HEK293T (cell line): ENCODE data around the gene RAD51B.

Source experiments
- CTCF ChIA-PET: fragments of 350-600 bp; formaldehyde crosslinking; extraction: SDS; loops from one replicate; lab custom pipeline; 2021; ENCODE audit warnings: antibody characterized with exemption, inconsistent platforms; lab: Yijun Ruan, JAX
- POLR2A ChIA-PET: fragments of 350-600 bp; formaldehyde crosslinking; extraction: SDS; loops from one replicate; lab custom pipeline; 2020; ENCODE audit warnings: antibody characterized with exemption, inconsistent platforms; lab: Yijun Ruan, JAX
- DNase-seq: peaks from one replicate; pipeline ENCODE4 v3.0.0; 2012; ENCODE audit warnings: mixed read lengths; ENCODE audit errors: extremely low spot score
- ARNT ChIP-seq: fragments of 450-650 bp; IDR thresholded peaks from 2 replicates; pipeline ENCODE4 v1.6.1; 2017; ENCODE audit warnings: mild to moderate bottlenecking
- BHLHE40 ChIP-seq: fragments of 450-650 bp; IDR thresholded peaks from 2 replicates; pipeline ENCODE4 v1.6.1; 2016; ENCODE audit warnings: mild to moderate bottlenecking, moderate library complexity, borderline replicate concordance
- CTBP1 ChIP-seq: fragments of 450-650 bp; IDR thresholded peaks from 2 replicates; pipeline ENCODE4 v1.6.1; 2016; ENCODE audit warnings: borderline replicate concordance
- ELF4 ChIP-seq: fragments of 450-650 bp; IDR thresholded peaks from 2 replicates; pipeline ENCODE4 v1.6.1; 2017; ENCODE audit warnings: antibody characterized with exemption
- FOXA1 ChIP-seq: fragments of 450-650 bp; IDR thresholded peaks from 2 replicates; pipeline ENCODE4 v1.6.1; 2016; ENCODE audit warnings: mild to moderate bottlenecking
- FOXK2 ChIP-seq: fragments of 450-650 bp; IDR thresholded peaks from 2 replicates; pipeline ENCODE4 v1.6.1; 2016; ENCODE audit warnings: mild to moderate bottlenecking
- FOXM1 ChIP-seq: fragments of 450-650 bp; IDR thresholded peaks from 2 replicates; pipeline ENCODE4 v1.6.1; 2017; ENCODE audit warnings: mild to moderate bottlenecking, borderline replicate concordance
- HDGF ChIP-seq: fragments of 450-650 bp; IDR thresholded peaks from 2 replicates; pipeline ENCODE4 v1.6.1; 2017; ENCODE audit warnings: antibody characterized with exemption, borderline replicate concordance
- L3MBTL2 ChIP-seq: fragments of 450-650 bp; conservative IDR thresholded peaks from 2 replicates; pipeline ENCODE4 v1.6.1; 2016; ENCODE audit warnings: mild to moderate bottlenecking
- LEF1 ChIP-seq: fragments of 450-650 bp; IDR thresholded peaks from 2 replicates; pipeline ENCODE4 v1.6.1; 2017; ENCODE audit warnings: mild to moderate bottlenecking, borderline replicate concordance
- NFRKB ChIP-seq: fragments of 450-650 bp; IDR thresholded peaks from 2 replicates; pipeline ENCODE4 v1.6.1; 2016; ENCODE audit warnings: mild to moderate bottlenecking, moderate library complexity
- SP1 ChIP-seq: fragments of 450-650 bp; IDR thresholded peaks from 2 replicates; pipeline ENCODE4 v1.6.1; 2017
- SUZ12 ChIP-seq: fragments of 450-650 bp; IDR thresholded peaks from 2 replicates; pipeline ENCODE4 v1.6.1; 2016; ENCODE audit warnings: mild to moderate bottlenecking
- TARDBP ChIP-seq: fragments of 450-650 bp; IDR thresholded peaks from 2 replicates; pipeline ENCODE4 v1.6.1; 2016
- ZNF384 ChIP-seq: fragments of 450-650 bp; IDR thresholded peaks from 2 replicates; pipeline ENCODE4 v1.6.1; 2016
- TF ChIP-seq, protein P1 (sequence below): fragments of 450-650 bp; IDR thresholded peaks from 2 replicates; pipeline ENCODE4 v1.6.1; 2016

Gene RAD51B

DNA sequence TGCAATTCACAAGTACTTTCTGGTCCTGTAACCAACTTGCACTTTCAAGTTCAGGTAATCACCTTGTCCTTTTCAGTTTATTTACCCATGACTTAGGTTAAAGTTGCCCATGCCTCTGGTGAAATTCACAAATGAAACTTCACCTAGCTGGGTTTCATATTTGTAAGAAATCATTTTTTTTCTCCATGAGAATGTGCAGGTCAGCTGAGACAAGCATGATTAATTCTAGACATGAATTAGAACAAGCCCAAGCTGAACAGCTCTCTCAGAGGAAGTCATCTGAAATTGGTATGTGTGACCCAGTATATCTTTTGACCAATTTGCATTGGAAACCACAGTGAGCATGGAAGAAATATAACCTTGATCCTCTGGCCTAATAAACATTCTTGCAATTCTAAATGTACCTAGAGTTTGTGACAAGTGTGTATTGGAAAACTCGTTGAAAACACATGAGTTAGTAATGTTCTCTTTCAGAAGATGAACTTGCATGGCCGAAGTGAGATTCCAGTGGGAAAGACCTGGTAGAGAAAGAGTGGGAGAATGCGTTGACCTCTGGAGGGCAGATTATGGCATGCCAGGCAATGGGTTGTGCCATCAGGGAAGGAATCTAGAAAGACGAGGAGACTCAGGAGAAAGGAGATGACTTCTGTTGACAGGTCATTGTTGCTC is 486.8 kb downstream of the RAD51B start:
- no peak for DNase-seq
- ChIA-PET CTCF (interaction anchor here (0.9 kb wide), 1 partner anchor 62 kb away, joined by 3 read pairs; no protein-coding TSS in a partner anchor), POLR2A (no interaction called here)
- no peak for TF ChIP-seq SP1
- TF ChIP-seq SUZ12: no peak
- no peak for TF ChIP-seq LEF1
- TF ChIP-seq FOXM1: no peak
- TF ChIP-seq L3MBTL2: no peak
- no peak for TF ChIP-seq ZNF384
- TF ChIP-seq, protein P1, sequence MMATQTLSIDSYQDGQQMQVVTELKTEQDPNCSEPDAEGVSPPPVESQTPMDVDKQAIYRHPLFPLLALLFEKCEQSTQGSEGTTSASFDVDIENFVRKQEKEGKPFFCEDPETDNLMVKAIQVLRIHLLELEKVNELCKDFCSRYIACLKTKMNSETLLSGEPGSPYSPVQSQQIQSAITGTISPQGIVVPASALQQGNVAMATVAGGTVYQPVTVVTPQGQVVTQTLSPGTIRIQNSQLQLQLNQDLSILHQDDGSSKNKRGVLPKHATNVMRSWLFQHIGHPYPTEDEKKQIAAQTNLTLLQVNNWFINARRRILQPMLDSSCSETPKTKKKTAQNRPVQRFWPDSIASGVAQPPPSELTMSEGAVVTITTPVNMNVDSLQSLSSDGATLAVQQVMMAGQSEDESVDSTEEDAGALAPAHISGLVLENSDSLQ: no peak
- no peak for TF ChIP-seq FOXA1
- TF ChIP-seq BHLHE40: no peak
- TF ChIP-seq NFRKB: no peak
- TF ChIP-seq TARDBP: no peak
- TF ChIP-seq ARNT: no peak
- no peak for TF ChIP-seq FOXK2
- no peak for TF ChIP-seq ELF4
- TF ChIP-seq HDGF: no peak
- TF ChIP-seq CTBP1: no peak

DNA sequence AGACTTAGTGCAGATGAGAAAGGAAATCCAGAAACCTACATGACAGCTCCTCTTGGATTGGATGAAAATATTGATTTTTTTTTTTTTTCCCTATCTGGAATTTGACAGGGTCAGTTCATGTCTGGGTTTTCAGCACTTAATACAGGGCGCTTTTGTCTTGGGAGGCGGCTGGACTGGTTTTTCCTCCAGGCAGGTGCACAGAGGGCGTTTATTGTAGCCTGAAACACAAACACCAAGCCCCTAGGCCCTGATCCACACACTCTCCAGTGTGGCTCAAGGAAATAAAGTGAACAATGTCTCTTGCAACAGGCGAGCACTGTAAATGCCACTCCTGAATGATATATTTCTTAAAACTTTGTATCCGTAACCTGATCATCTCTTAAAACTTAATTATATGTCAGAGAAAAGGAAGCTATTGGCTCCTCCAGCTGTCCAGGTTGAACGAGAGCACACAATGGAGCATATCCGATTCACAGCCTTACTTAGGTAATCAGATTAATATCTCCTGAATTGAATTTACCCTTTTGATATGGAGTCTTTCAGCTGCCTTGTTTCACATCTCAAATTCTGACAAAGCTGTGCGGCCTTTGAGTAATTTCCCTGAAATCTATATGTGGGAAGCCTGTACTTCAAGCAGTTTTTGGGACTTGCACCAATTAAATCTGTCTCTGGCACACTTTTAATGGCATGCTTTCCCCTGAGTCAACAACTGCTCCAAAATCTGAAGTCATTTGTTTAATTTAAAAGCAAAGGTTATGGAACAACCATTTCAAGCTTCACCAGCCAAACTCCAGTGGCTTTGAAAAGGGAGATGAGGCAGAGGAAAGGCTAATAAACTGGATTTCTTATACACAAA is 487.6 kb downstream of the RAD51B start:
- ChIA-PET CTCF (interaction anchor here (0.6 to 1.2 kb wide), 3 partner anchors 14 to 374 kb away, joined by 3 read pairs; no protein-coding TSS in a partner anchor), POLR2A (interaction anchor here (0.8 kb wide), 1 partner anchor 15 kb away, joined by 3 read pairs; no protein-coding TSS in a partner anchor)
- DNase-seq: peak; percentile 17
- TF ChIP-seq TARDBP (no peak), FOXK2 (no peak), FOXM1 (no peak), LEF1 (no peak), BHLHE40 (no peak), ELF4 (no peak), HDGF (no peak), SP1 (no peak), FOXA1 (peak; percentile 57), SUZ12 (no peak), CTBP1 (peak; percentile 52; the same call in 1 of the 2 replicates)
- TF ChIP-seq, protein P1: peak; percentile 95

DNA sequence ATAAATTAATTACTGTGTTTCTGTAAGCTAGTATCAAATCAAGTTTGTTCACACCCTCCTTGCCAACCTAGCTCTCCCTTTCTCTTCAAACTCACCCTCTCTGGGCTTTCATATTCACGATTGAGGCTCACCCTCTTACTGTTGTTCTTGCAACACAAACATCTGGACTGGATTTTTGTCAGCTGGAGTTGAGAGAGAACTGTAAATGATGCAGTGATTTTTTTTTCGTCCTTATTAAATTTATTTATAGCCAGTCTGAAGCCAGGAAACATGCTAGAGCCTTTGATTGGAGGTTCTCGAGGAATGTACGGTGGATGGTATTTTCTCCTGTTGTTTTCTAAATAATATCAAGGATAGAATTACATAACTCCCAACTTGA is 488.2 kb downstream of the RAD51B start:
- no peak for DNase-seq
- ChIA-PET CTCF (interaction anchor here (0.6 to 1.2 kb wide), 2 partner anchors 13 to 374 kb away, joined by 3 read pairs; no protein-coding TSS in a partner anchor), POLR2A (interaction anchor here (0.8 kb wide), 1 partner anchor 16 kb away, joined by 3 read pairs; no protein-coding TSS in a partner anchor)
- TF ChIP-seq HDGF (no peak), FOXA1 (no peak), SUZ12 (no peak), ZNF384 (no peak), CTBP1 (no peak), TARDBP (no peak), L3MBTL2 (no peak), BHLHE40 (no peak), ARNT (no peak), FOXM1 (no peak), LEF1 (no peak), SP1 (no peak), FOXK2 (no peak), NFRKB (no peak), ELF4 (no peak)
- TF ChIP-seq, protein P1: no peak

DNA sequence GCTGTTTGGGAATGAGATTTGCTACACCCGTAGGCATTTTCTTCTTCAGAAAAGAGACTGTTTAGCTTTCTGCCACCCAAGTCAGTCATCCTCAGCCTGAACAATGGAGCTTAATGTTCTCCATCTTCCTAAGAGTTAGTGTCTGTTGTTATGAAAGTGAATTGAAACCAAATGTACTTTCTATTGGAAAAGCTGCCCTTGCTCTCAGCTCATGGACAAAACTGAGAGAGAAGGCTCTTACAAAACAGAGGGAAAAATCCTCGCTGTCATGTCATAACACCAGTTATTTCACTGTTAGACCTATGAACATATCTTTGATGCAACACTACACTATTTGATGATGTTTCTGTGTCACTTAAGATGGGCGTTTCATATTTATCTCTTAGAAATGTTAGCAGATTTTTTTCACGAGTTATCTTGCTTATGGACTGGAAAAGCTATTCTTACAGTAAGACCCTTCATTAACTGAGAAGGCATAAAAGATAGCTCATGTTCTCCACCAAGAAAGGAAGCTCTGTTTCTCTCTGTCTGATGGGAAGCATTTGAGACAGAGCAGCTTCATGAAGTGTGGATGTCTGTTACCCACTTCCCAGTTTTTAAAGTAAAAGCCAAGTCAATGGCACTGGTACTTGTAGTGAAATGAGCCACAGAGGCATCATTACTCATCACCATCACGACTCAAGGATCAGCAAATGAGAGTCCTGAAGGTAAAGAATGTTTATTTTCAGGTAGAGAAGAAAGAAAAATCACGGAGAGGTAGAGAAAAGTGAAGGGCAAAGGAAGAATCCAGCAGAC is 489.3 kb downstream of the RAD51B start:
- no peak for DNase-seq
- TF ChIP-seq, protein P1: no peak
- TF ChIP-seq FOXK2: no peak
- TF ChIP-seq CTBP1: no peak
- no peak for TF ChIP-seq ARNT
- no peak for TF ChIP-seq NFRKB
- TF ChIP-seq L3MBTL2: no peak
- TF ChIP-seq LEF1: no peak
- ChIA-PET POLR2A (no interaction called here), CTCF (interaction anchor here (0.6 to 1.2 kb wide), 2 partner anchors 376 to 459 kb away, joined by 3 read pairs; no protein-coding TSS in a partner anchor)
